Stimulated activated memory B cell treated with anti-CD40 and anti-IgM and Interleukin-4, amounts not matched to agents 10 μg/mL and 1 μg/mL and 100 μg/mL, for 72 hours (primary cell): ENCODE measurements around the gene ICOSLG.
"Not testable (repeated sequence)": the region's sequence is repeated elsewhere in the genome, so short reads cannot be mapped to it uniquely, and the experiment has no call there.

ENCODE experiments used
- ATAC-seq: fragments of 150-1000 bp; cut with Tn5 transposase; 2 replicates; pipeline ENCODE4 v1.10.0; 2021
- H3K27ac Mint-ChIP-seq: one replicate; pipeline ENCODE4 v1.8.0; 2022; ENCODE audit warnings: mild to moderate bottlenecking, mixed read lengths
- H3K27me3 Mint-ChIP-seq: one replicate; pipeline ENCODE4 v1.8.0; 2022; ENCODE audit warnings: mixed read lengths
- H3K36me3 Mint-ChIP-seq: one replicate; pipeline ENCODE4 v1.8.0; 2022; ENCODE audit warnings: mixed read lengths
- H3K4me1 Mint-ChIP-seq: one replicate; pipeline ENCODE4 v1.8.0; 2022; ENCODE audit warnings: mixed read lengths
- H3K4me3 Mint-ChIP-seq: one replicate; pipeline ENCODE4 v1.8.0; 2022; ENCODE audit warnings: mild to moderate bottlenecking, moderate library complexity, mixed read lengths
- H3K9me3 Mint-ChIP-seq: one replicate; pipeline ENCODE4 v1.8.0; 2022; ENCODE audit warnings: mixed read lengths

The ICOSLG gene

DNA sequence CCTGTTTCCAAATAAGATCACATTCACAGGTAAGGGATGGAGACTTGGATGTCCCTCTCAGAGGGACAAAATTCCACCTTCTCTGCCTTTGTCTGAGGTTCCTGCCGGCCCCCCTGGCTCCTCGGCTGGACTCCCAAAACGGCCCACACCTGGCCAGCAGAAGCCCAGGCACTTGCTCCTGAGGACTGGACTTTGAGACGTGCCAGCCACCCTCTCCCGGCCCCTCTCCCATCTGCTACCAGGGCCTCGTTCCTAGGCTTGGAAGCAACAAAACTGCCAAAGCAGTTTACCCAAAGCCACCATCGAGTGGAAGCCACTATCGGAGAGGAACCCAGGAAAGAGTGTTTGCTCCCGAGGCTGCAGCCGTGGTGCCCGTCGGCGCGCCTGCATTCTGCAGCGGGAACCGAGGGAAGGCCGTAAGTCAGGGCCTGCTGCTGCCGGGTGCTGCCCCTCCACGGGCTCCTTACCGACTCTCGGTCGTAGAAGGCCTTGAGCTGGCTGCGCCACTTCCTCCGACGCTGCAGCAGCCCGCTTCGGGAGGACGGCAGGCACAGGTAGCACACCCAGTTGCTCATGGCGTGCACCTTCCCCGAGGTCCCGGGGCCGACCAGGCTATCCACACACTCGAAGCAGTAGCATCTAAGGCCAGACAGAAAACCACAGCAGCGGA, 17.4 kb upstream of the ICOSLG start:
- H3K4me1 Mint-ChIP-seq = peaks cover 6% of the 10 kb centered on the region
- H3K9me3 Mint-ChIP-seq = no peaks in the 10 kb centered on the region
- H3K27ac Mint-ChIP-seq = peak overlapping the region; percentile 40
- no peak overlapping the region for H3K4me3 Mint-ChIP-seq
- H3K27me3 Mint-ChIP-seq = peaks cover 14% of the 10 kb centered on the region
- no peaks in the 10 kb centered on the region for H3K36me3 Mint-ChIP-seq
- ATAC-seq = no peak

DNA sequence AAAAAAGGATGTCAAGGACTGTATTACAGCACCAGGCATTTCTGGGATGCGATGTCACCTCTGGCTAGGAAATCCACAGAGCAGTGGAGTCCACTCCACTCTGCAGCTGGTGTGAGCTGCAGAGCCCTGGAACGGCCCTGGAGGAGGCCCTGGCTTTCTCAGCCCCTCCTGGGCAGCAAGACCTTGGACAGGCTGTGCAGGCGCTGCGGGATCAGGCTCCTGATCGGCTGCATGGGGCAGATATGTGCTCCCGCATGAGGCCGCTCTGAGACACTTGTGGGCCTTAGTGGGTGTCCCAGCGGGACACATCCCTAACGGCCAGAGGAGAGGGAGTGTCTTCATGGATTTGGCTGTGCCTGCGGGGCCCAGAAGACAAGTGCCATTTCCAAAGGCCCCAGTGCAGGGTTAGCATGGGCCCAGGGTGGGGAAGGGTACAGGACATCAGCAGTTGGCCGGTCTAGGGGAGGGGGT, 14.8 kb upstream of the ICOSLG start:
- ATAC-seq = no peak
- Mint-ChIP-seq H3K27me3 (peaks cover 14% of the 10 kb centered on the region), H3K4me3 (no peak overlapping the region), H3K9me3 (no peaks in the 10 kb centered on the region), H3K4me1 (peaks cover 6% of the 10 kb centered on the region), H3K36me3 (no peaks in the 10 kb centered on the region), H3K27ac (no peak overlapping the region)

DNA sequence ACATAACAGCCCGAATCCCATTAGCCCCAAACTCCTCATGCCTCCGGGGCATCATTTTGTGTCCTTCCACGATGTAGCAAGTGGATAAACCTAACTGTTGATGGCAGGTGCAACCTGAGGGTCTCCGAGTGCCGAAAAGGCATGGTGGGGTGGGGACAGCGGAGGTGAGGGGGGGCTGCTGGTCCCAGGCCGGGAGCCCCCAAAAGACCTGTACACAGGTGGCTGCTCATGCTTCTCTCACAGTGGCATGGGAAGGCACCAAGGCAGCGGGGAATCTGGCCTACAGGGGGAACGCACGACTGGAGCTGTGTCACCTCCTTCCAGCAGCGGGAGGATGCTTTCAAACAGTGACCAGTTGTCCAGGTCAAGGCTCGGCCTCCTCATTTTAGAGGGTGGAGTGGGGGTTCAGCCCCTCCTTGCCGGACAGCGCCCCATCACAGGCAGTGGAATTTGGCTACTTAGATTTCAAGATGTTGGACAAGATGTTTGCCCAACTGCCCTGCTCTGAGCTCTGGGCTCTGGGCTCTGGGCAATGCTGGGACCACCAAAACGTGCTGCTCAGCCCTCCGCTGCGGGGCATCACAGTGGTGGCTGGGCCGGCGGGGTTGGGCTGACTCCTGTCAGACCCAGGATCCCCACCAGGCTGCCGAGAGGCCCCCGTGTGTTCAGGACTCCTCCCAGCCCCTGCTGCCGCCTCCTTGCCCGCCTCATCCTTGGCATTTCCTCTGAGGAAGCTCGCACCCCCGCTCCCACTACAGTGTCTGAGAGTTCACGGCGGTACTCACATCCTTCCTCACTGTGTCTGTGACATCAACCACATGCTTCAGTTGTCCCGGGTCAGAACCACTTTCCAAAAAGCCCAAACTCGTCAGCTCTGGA, 13.3 kb upstream of the ICOSLG start:
- Mint-ChIP-seq H3K27ac (no peak overlapping the region), H3K36me3 (no peaks in the 10 kb centered on the region), H3K4me1 (peaks cover 6% of the 10 kb centered on the region), H3K4me3 (no peak overlapping the region), H3K9me3 (no peaks in the 10 kb centered on the region), H3K27me3 (peaks cover 14% of the 10 kb centered on the region)
- peak; percentile 17 for ATAC-seq

DNA sequence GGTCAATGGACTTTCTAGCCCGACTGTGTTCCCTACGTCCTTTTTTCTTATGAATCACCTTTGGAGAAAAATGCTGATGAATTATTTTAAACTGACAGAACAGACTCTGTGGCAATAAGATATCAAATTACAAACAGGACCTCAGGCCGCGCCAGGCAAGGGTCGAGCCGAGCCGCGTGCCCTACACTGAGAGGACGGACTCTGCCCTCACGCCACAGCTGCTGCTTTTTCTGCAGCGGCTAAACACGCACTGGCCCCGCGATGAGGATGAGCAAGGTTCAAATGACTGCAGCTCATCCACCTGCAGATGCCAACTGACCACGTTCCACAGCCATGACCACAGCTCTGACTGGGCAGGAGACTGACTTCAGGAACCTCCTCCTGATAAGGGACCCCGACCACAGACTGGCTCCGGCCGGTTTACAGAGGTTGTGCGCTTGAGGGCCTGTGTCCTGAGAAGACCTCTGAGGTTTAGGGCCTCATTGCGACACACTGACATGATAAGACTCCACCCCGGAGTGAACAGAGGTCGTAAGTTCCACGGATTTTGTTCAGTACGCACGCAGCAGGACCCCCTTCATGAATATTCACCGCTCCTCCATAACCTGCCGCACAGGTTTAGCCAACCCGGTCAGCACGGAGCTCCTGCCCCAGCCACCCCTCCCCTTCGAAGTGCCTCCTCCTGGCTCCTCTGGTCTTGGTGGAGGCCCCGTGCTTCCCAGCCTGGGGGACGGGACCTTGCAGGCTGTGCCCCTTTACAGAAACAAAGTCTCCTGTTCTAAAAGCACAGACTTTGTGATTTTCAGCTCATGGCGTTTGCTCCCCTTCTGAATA, 8.7 kb upstream of the ICOSLG start:
- not testable (repeated sequence) for H3K4me1 Mint-ChIP-seq, H3K9me3 Mint-ChIP-seq, ATAC-seq, H3K36me3 Mint-ChIP-seq, H3K27ac Mint-ChIP-seq, H3K27me3 Mint-ChIP-seq, H3K4me3 Mint-ChIP-seq

DNA sequence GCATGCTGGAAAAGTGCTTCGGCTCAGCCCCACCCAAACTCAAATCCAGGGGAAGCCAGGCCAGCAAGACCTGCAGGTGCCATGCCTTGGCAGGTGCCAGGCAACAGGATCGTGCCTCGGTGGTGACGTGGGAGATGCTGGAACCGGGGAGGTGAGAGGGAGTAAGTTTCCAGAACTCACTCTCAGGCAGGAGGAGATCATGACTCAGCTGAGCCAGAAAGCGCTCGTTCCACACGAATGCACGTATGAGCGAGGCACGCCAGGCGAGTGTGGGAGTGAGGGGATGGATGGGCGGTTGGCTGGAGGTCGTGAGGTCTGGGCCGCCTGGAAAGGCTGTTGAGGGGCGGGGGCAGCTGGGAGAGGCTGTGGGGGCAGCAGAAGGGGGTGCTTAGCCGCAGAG, 7.2 kb upstream of the ICOSLG start:
- H3K4me1 Mint-ChIP-seq, H3K27ac Mint-ChIP-seq, H3K27me3 Mint-ChIP-seq, H3K9me3 Mint-ChIP-seq, ATAC-seq, H3K36me3 Mint-ChIP-seq, H3K4me3 Mint-ChIP-seq: not testable (repeated sequence)

DNA sequence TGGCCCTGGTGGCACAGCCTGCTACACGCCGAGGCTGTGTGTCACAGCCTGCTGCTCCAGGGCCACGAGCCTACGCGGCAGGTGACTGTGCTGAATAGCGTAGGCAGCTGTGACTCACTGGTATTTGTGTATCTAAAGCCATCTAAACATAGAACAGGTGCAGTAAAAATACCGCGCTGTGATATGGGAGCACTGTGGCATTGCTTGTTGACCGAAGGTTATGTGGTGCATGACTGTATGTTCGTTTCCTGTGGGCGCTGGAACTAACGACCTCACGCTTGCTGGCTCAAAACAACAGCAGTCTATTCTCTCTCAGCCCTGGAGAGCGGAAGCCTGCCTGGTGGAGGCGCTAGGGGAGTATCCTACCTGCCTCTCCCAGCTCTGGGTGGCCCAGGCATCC, 3.2 kb upstream of the ICOSLG start:
- not testable (repeated sequence) for H3K36me3 Mint-ChIP-seq, H3K27me3 Mint-ChIP-seq, H3K9me3 Mint-ChIP-seq, H3K4me1 Mint-ChIP-seq, H3K27ac Mint-ChIP-seq, H3K4me3 Mint-ChIP-seq
- ATAC-seq = peak; percentile 79

DNA sequence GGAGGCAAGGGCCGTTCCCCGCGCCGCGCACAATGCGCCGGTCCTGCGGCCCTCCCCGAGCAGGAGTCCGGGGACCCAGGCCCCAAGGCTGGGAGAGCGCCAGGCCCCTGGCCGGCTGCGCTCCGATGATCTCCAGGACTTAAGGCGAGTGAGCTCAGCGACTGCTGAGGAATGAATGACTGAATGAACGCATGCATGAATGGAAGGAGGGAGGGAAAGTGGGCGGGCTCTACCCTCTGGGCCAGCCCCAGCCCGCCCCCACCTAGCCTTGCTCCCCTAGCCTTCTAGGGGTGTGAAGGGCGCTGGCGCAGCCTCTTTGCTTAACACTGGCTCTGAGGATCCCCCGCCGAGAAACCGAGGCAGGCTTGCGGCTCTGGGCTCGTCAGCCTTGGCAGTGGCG, 538 bp upstream of the ICOSLG start:
- peak; percentile 73 for ATAC-seq
- H3K9me3 Mint-ChIP-seq, H3K36me3 Mint-ChIP-seq, H3K27ac Mint-ChIP-seq, H3K4me1 Mint-ChIP-seq, H3K27me3 Mint-ChIP-seq, H3K4me3 Mint-ChIP-seq: not testable (repeated sequence)

DNA sequence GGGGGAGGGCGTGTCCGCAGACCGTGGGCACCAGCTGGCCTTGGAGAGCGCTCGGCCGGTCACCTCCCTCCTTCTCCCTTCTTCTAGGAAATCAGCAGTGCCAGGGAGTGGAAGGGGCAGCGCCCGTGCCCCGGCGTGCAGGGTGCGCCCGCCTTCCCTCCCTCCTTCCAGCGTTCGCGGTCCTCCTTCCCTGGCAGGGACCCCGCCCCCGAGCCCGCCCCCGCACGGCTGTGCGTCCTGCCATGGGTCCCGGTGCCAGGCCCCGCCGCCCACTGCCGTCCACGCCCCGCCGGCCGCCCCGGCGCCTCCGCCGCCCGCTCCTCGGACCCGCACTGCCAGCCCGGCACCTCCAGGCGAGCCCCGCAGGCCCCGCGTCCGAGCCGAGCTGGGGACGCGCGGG, 390 bp downstream of the ICOSLG start:
- not testable (repeated sequence) for H3K27ac Mint-ChIP-seq, H3K9me3 Mint-ChIP-seq, H3K4me3 Mint-ChIP-seq, H3K27me3 Mint-ChIP-seq, H3K36me3 Mint-ChIP-seq, H3K4me1 Mint-ChIP-seq
- peak; percentile 4 for ATAC-seq

DNA sequence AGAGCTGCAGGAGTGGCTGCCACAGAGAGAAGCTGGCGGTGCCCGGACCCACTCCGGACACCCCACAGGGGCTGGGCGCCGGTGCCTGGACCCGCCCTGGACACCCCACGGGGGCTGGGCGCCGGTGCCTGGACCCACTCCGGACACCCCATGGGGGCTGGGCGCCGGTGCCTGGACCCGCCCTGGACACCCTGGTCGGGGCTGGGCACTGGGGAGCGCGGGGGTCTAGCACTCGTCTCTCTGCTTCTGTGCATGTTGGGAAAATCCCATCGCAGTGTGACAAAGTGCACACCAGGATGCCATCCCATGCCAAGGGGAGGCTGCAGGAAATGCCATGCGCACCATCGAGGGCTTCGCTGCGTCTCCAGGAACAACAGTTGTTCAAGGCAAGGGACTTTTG, 11.2 kb downstream of the ICOSLG start:
- not testable (repeated sequence) for H3K27ac Mint-ChIP-seq, ATAC-seq, H3K36me3 Mint-ChIP-seq, H3K4me3 Mint-ChIP-seq, H3K27me3 Mint-ChIP-seq, H3K9me3 Mint-ChIP-seq, H3K4me1 Mint-ChIP-seq

DNA sequence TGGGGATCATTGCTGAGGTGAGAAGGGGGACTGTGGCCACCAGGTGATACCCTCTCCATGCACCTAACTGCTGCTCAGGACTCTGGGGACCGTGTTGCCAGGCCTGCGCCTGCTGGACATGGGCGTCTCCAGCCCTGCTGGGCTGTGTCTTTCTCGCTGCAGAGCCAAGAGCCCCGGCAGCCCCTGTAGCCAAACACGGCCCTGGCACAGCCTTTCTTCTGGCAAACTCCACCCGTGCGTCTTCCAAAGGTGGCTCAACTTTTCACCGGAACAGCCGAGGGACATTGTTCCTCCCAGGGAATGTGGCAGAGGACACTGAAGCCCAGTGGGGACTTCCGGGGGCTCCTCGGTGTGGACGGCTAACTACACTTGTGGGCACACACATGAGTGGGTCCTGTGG, 12.6 kb downstream of the ICOSLG start:
- H3K27ac Mint-ChIP-seq, H3K27me3 Mint-ChIP-seq, H3K4me3 Mint-ChIP-seq, H3K36me3 Mint-ChIP-seq, ATAC-seq, H3K4me1 Mint-ChIP-seq, H3K9me3 Mint-ChIP-seq: not testable (repeated sequence)

DNA sequence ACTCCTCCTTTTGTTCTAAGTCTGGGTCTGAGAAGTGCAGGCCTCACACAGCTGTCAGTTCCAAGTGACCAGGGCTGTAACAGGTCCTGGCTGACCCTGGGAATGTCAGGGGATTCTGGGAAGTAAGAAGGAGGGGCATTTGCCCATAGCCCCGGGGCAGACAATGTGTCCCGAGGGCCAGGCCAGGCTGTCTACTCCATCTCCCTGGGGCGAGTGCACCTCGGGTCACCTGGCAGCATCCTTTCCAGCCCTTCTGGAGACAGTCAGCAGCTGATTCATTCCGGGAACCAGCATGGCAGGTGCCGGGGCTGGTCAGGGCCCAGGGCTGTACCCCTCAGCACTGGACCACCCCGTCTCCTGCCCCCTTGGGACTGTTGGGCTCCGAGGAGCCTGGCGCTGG, 13.1 kb downstream of the ICOSLG start:
- not testable (repeated sequence) for H3K9me3 Mint-ChIP-seq, H3K27ac Mint-ChIP-seq, H3K27me3 Mint-ChIP-seq, H3K36me3 Mint-ChIP-seq, ATAC-seq, H3K4me3 Mint-ChIP-seq, H3K4me1 Mint-ChIP-seq

DNA sequence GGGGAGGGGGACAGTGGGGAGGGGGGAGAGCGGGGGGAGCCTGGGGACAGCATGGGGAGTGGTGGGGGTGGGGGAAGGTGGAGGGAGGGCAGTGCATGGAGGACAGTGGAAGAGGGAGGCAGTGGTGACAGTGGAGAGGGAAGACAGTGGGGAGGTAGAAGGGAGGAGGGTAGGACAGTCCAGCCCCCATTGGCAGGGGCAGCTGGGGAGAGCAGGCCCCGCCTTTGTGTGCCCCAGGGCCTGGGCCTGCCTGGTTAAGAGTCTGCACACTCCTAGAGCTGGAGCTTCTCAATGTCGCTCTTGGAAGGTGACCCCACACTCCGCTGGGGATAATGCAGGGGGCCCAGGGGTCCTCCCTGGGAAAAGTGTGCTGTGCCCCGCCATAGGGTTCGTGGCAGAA, 15.1 kb downstream of the ICOSLG start:
- H3K27ac Mint-ChIP-seq, H3K4me3 Mint-ChIP-seq, H3K9me3 Mint-ChIP-seq, H3K4me1 Mint-ChIP-seq, H3K36me3 Mint-ChIP-seq, H3K27me3 Mint-ChIP-seq, ATAC-seq: not testable (repeated sequence)

DNA sequence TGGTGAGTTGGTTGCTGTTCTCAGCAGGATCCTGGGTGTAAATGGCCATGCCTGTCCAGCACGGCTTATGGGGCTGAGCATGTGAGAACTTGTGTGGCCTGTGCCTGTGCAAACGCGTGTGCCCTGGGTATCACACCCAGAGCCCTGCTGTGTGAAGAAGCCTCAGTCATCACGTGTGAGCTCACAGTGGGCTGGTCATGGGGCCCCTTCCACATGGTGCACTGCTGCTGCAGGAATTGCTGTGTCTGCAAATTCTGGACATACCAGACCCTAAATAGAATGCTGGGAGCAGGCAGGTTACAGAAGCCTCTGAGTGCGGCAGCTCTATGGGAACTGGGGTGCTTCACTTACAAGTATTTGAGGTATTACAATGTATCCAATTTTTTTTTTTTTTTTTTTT, 17.4 kb downstream of the ICOSLG start:
- H3K9me3 Mint-ChIP-seq, H3K27ac Mint-ChIP-seq, H3K4me1 Mint-ChIP-seq, H3K36me3 Mint-ChIP-seq, H3K27me3 Mint-ChIP-seq, ATAC-seq, H3K4me3 Mint-ChIP-seq: not testable (repeated sequence)

DNA sequence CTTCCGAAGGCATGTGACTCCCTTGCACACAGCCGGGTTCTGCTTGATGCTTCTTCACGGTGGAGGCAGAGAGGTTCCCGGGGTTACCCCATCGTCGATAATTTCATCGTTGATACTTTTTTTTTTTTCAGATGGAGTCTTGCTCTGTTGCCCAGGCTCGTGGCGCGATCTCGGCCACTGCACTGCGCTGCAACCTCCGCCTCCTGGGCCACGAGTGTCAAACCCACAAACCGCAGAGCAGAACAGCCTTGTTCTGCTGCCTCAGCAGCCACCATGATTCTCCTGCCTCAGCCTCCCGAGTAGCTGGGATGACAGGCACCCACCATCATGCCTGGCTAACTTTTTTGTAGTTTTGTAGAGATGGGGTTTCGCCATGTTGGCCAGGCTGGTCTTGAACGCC, 20.1 kb downstream of the ICOSLG start:
- H3K27me3 Mint-ChIP-seq, H3K4me1 Mint-ChIP-seq, H3K4me3 Mint-ChIP-seq, H3K36me3 Mint-ChIP-seq, H3K27ac Mint-ChIP-seq, H3K9me3 Mint-ChIP-seq: not testable (repeated sequence)
- peak; percentile 68 for ATAC-seq

DNA sequence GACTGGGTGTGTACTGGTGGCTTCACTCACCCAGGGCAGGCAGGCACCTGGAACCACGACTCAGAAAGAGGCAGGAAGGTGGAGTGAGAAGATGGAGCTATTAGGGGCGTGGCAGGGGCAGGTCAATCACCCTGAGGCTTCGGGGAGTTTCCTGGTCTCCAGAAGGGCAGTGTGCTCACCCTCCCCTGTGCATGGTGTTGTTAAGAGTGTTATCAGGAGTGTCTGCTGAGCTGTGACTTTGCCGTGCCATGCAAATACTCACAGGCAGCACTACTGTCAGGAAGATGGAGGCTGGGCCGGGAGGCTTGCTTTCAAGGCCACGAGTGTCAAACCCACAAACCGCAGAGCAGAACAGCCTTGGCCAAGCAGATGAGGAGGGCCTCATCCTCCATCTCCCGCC, 22.3 kb downstream of the ICOSLG start:
- not testable (repeated sequence) for H3K4me3 Mint-ChIP-seq, H3K9me3 Mint-ChIP-seq, H3K36me3 Mint-ChIP-seq, H3K27ac Mint-ChIP-seq, H3K4me1 Mint-ChIP-seq, ATAC-seq, H3K27me3 Mint-ChIP-seq

DNA sequence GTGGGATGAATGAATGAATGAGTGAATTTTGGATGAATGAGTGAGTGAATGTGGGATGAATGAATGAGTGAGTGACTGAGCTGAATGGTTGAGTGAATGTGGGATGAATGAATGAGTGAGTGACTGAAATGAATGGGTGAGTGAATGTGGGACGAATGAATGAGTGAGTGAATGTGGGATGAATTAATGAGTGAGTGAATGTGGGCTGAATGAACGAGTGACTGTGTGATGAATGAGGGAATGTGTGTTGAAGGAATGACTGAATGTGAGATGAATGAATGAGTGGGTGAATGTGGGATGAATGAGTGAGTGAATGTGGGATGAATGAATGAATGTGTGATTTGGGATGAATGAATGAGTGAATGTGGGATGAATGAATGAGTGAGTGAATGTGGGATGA, 28.8 kb downstream of the ICOSLG start:
- not testable (repeated sequence) for H3K4me3 Mint-ChIP-seq, H3K36me3 Mint-ChIP-seq, H3K9me3 Mint-ChIP-seq, H3K27ac Mint-ChIP-seq, H3K27me3 Mint-ChIP-seq, H3K4me1 Mint-ChIP-seq, ATAC-seq
